H1 (cell line): Measurements from ENCODE around the gene TDG. TPM values are rescaled to one million over a fixed set of nuclear protein-coding genes. Genes with fewer than 3 reads are reported as not detected.

Experiments
- ATF3 ChIP-seq: IDR thresholded peaks from 2 replicates; pipeline ENCODE4 v1.6.1; 2011; ENCODE audit warnings: low read depth, mild to moderate bottlenecking, low read length; ENCODE audit not compliant: insufficient read depth
- BACH1 ChIP-seq: IDR thresholded peaks from 2 replicates; pipeline ENCODE4 v1.6.1; 2012; ENCODE audit warnings: low read length, improper control_type of control experiment
- GTF2F1 ChIP-seq: IDR thresholded peaks from 2 replicates; pipeline ENCODE4 v1.6.1; 2012; ENCODE audit warnings: low read depth, low read length, improper control_type of control experiment, borderline replicate concordance
- JUN ChIP-seq: IDR thresholded peaks from 2 replicates; pipeline ENCODE4 v1.6.1; 2011; ENCODE audit warnings: low read depth, mild to moderate bottlenecking, improper control_type of control experiment, low read length
- KDM5A ChIP-seq: fragments of 200-600 bp; IDR thresholded peaks from 2 replicates; pipeline ENCODE4 v1.7.1; 2012; ENCODE audit warnings: mild to moderate bottlenecking, low read length, inconsistent platforms, mixed read lengths
- RBBP5 ChIP-seq: IDR thresholded peaks from 2 replicates; pipeline ENCODE4 v1.7.1; 2012; ENCODE audit warnings: low read depth, mild to moderate bottlenecking, inconsistent platforms, low read length, moderate library complexity, borderline replicate concordance
- polyA plus RNA-seq, 7 experiments: library from polyadenylated mRNA; depleted of rRNA in 3 of 7; stranded (reverse) in 5 of 7; unstranded in 2 of 7; fragments of >200 nt in 5 of 7; fragments of 200-250 nt in 2 of 7; gene quantifications; 1 replicate in 5 of 7; 2 replicates in 1 of 7; 4 replicates in 1 of 7; pipeline versions ENCODE4 v1.2.1 to v1.2.3, GENCODE V29; 2011 to 2013; ENCODE audit warnings: missing spikeins in 2 of 7, mixed read lengths in 2 of 7
- total RNA-seq: library from RNA; stranded (reverse); fragmentation: NEBNext Ultra II Directional; extraction: Animal tissue kit (Norgen Biotek cat#: 25700); gene quantifications from 2 replicates; pipeline ENCODE4 v1.2.1, GENCODE V29; 2021

Gene TDG
- total and polyA plus RNA-seq, 2 of the 8 experiments (the other 6 are each of a cell fraction or from before 2014, with no cell fraction given): 22.7 to 47.8 TPM

- TF ChIP-seq GTF2F1: no peak
- TF ChIP-seq JUN: no peak
- TF ChIP-seq ATF3: no peak
- no peak for TF ChIP-seq BACH1
- no peak for TF ChIP-seq KDM5A
- no peak for TF ChIP-seq RBBP5
These were observed 35.2 kb downstream of the TDG start (continued) for GRCh38 chr12:104000807-104001434.
